Panc1 (cell line): ENCODE data around the gene FIZ1.

ENCODE experiments used
- CTCF ChIP-seq: fragments of 450-650 bp; IDR thresholded peaks from 2 replicates; pipeline ENCODE4 v1.5.1; 2017; ENCODE audit warnings: mild to moderate bottlenecking
- POLR2AphosphoS5 ChIP-seq: IDR thresholded peaks from 2 replicates; pipeline ENCODE4 v1.6.1; 2012; ENCODE audit warnings: mild to moderate bottlenecking, low read depth, low read length, moderate library complexity
- REST ChIP-seq, 2 experiments: IDR thresholded peaks; 2 replicates each; pipeline ENCODE4 v1.6.1; 2011 to 2012; ENCODE audit warnings: low read depth in 2 of 2, control low read depth in 1 of 2, low read length in 1 of 2, mild to moderate bottlenecking in 1 of 2, moderate library complexity in 1 of 2; ENCODE audit not compliant: insufficient read depth in 1 of 2
- SIN3A ChIP-seq: IDR thresholded peaks from 2 replicates; pipeline ENCODE4 v1.6.1; 2012; ENCODE audit warnings: low read depth, mild to moderate bottlenecking, low read length, moderate library complexity, borderline replicate concordance; ENCODE audit not compliant: insufficient read depth
- TCF7L2 ChIP-seq: IDR thresholded peaks from 2 replicates; pipeline ENCODE4 v1.6.1; 2011; ENCODE audit warnings: mild to moderate bottlenecking, low read depth, low read length, inconsistent platforms

- TF ChIP-seq CTCF (no peak), POLR2AphosphoS5 (no peak), TCF7L2 (no peak), REST (IDR thresholded peaks at IDR 0.05; ENCODE audit: insufficient read depth in 1 of 2, low read depth in 2 of 2, low read length in 1 of 2) (no peak), SIN3A (no peak)
These were observed 1.3 kb downstream of the FIZ1 start for GRCh38 chr19:55598034-55598433.
